ENCODE measurements around the gene MFAP3. TPM values are rescaled to one million over a fixed set of nuclear protein-coding genes. Genes with fewer than 3 reads are reported as not detected.

MFAP3 gene
- total and polyA plus RNA-seq, 10 of the 15 experiments (the other 5 are each of a cell fraction or from before 2014, with no cell fraction given) = 2.5 to 22.9 (median 13.4) TPM

- TF ChIP-seq IRF3 (IDR thresholded peaks at IDR 0.05) = no peak
- TF ChIP-seq ZNF592 (IDR thresholded peaks at IDR 0.05) = no peak
- peak; percentile 79 for TF ChIP-seq E2F8 (IDR thresholded peaks at IDR 0.05; ENCODE audit: low read depth, partially characterized antibody)
- no peak for TF ChIP-seq BCL11A (IDR thresholded peaks at IDR 0.05; ENCODE audit: low read depth, low read length)
- peak; percentile 79 for TF ChIP-seq HCFC1 (IDR thresholded peaks at IDR 0.05; ENCODE audit: low read length)
- no peak for TF ChIP-seq YBX1 (IDR thresholded peaks at IDR 0.05)
- peak; percentile 74; the same call in 1 of the 2 replicates for TF ChIP-seq CHD2 (IDR thresholded peaks at IDR 0.05; ENCODE audit: borderline replicate concordance, low read depth, low read length)
- peak; percentile 95 for TF ChIP-seq POLR2AphosphoS5 (IDR thresholded peaks at IDR 0.05; ENCODE audit: low read length)
- TF ChIP-seq LARP7 (IDR thresholded peaks at IDR 0.05) = peak; percentile 74
- peak; percentile 79 for TF ChIP-seq MLLT1 (IDR thresholded peaks at IDR 0.05)
- TF ChIP-seq CREB1 (IDR thresholded peaks at IDR 0.05; ENCODE audit: low read depth) = no peak
- TF ChIP-seq ATF2 (IDR thresholded peaks at IDR 0.05; ENCODE audit: low read length) = no peak
- peak; percentile 80; the same call in 1 of the 2 replicates for TF ChIP-seq TAF1 (IDR thresholded peaks at IDR 0.05; ENCODE audit: borderline replicate concordance, low read depth, low read length)
- peak; percentile 85; the same call in 1 of the 2 replicates for TF ChIP-seq TARDBP (IDR thresholded peaks at IDR 0.05; ENCODE audit: borderline replicate concordance)
- no peak for TF ChIP-seq USF1 (IDR thresholded peaks at IDR 0.05; ENCODE audit: borderline replicate concordance, extremely low read length, insufficient read depth, low read depth, low read length)
Observed at GRCh38 chr5:154038707-154039457, at the start of gene MFAP3, which contains the start of gene FAM114A2 (continued).

All from GM12878 (cell line).